Central memory CD8-positive, alpha-beta T cell (primary cell): ENCODE data around the gene AKAP8L.

ENCODE experiments used
- ATAC-seq: fragments of 150-1000 bp; cut with Tn5 transposase; replicated peaks from 2 replicates; pipeline ENCODE4 v1.10.0; 2022; ENCODE audit warnings: mild to moderate bottlenecking, moderate FRiP score, moderate number of reproducible peaks; ENCODE audit not compliant: poor library complexity, severe bottlenecking; ENCODE audit errors: extremely low read depth
- DNase-seq, 2 donors: peaks; one replicate each; pipeline ENCODE4 v3.0.0; 2021; ENCODE audit warnings: low spot score in 2 of 2
- H3K27ac Mint-ChIP-seq: one replicate; pipeline ENCODE4 v1.8.0; 2022; ENCODE audit warnings: low read depth, mild to moderate bottlenecking, moderate library complexity, mixed read lengths
- H3K27me3 Mint-ChIP-seq: one replicate; pipeline ENCODE4 v1.8.0; 2022; ENCODE audit warnings: mixed read lengths
- H3K36me3 Mint-ChIP-seq: one replicate; pipeline ENCODE4 v1.8.0; 2022; ENCODE audit warnings: mild to moderate bottlenecking, moderate library complexity, mixed read lengths; ENCODE audit not compliant: insufficient read depth
- H3K4me1 Mint-ChIP-seq: one replicate; pipeline ENCODE4 v1.8.0; 2022; ENCODE audit warnings: mixed read lengths
- H3K4me3 Mint-ChIP-seq: one replicate; pipeline ENCODE4 v1.8.0; 2022; ENCODE audit warnings: mild to moderate bottlenecking, moderate library complexity, mixed read lengths
- H3K9me3 Mint-ChIP-seq: one replicate; pipeline ENCODE4 v1.8.0; 2022; ENCODE audit warnings: mixed read lengths

Gene AKAP8L

GRCh38 chr19:15426485-15427349 is 7.9 kb upstream of the AKAP8L start:
- H3K4me3 Mint-ChIP-seq, result no peak overlapping the region
- no peaks in the 10 kb centered on the region for H3K27me3 Mint-ChIP-seq
- H3K4me1 Mint-ChIP-seq, result peaks cover 19% of the 10 kb centered on the region
- DNase-seq (no peak), ATAC-seq (no peak)
- H3K36me3 Mint-ChIP-seq, result peaks cover 15% of the 10 kb centered on the region
- H3K9me3 Mint-ChIP-seq, result no peaks in the 10 kb centered on the region
- H3K27ac Mint-ChIP-seq, result no peak overlapping the region

- peaks cover 9% of the 10 kb centered on the region for H3K4me1 Mint-ChIP-seq
- H3K9me3 Mint-ChIP-seq, result no peaks in the 10 kb centered on the region
- peaks cover 14% of the 10 kb centered on the region for H3K36me3 Mint-ChIP-seq
- no peak overlapping the region for H3K4me3 Mint-ChIP-seq
- ATAC-seq (no peak), DNase-seq (no peak)
- no peak overlapping the region for H3K27ac Mint-ChIP-seq
- no peaks in the 10 kb centered on the region for H3K27me3 Mint-ChIP-seq
Observed at GRCh38 chr19:15425321-15425950, 6.6 kb upstream of the AKAP8L start.

GRCh38 chr19:15424692-15425272 is 6.0 kb upstream of the AKAP8L start:
- DNase-seq, result no peak
- H3K9me3 Mint-ChIP-seq, result no peaks in the 10 kb centered on the region
- H3K36me3 Mint-ChIP-seq, result peaks cover 12% of the 10 kb centered on the region
- no peaks in the 10 kb centered on the region for H3K27me3 Mint-ChIP-seq
- peaks cover 10% of the 10 kb centered on the region for H3K4me1 Mint-ChIP-seq
- ATAC-seq, result no peak
- no peak overlapping the region for H3K27ac Mint-ChIP-seq
- no peak overlapping the region for H3K4me3 Mint-ChIP-seq

GRCh38 chr19:15424121-15424520 is 5.3 kb upstream of the AKAP8L start:
- H3K9me3 Mint-ChIP-seq, result no peaks in the 10 kb centered on the region
- no peak for DNase-seq
- no peak overlapping the region for H3K4me3 Mint-ChIP-seq
- H3K36me3 Mint-ChIP-seq, result peaks cover 13% of the 10 kb centered on the region
- H3K4me1 Mint-ChIP-seq, result peaks cover 16% of the 10 kb centered on the region
- ATAC-seq, result no peak
- H3K27ac Mint-ChIP-seq, result no peak overlapping the region
- no peaks in the 10 kb centered on the region for H3K27me3 Mint-ChIP-seq

DNA sequence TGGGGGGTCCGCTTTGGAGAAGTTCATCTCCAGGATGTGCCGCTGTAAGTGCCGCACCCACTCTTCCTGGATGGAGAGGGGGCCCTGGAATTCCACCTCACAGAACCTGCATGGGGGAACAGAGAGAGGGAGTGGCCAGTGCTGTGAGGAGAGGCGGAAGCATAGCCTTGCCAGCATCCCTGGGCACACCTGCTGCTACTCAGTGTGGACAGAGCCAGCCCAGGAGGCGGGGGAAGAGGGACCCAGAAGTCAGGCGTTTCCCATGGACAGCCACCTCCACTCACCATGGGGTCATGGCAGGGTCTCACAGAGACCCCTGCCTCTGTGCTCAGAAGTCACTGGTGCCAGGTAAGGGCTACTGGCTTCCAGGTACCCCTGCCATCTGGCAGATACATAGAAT is 4.3 kb upstream of the AKAP8L start:
- Mint-ChIP-seq H3K27me3 (no peaks in the 10 kb centered on the region), H3K4me3 (no peak overlapping the region), H3K27ac (no peak overlapping the region), H3K36me3 (peaks cover 15% of the 10 kb centered on the region), H3K9me3 (no peaks in the 10 kb centered on the region), H3K4me1 (peaks cover 25% of the 10 kb centered on the region)
- DNase-seq (no peak), ATAC-seq (no peak)

DNA sequence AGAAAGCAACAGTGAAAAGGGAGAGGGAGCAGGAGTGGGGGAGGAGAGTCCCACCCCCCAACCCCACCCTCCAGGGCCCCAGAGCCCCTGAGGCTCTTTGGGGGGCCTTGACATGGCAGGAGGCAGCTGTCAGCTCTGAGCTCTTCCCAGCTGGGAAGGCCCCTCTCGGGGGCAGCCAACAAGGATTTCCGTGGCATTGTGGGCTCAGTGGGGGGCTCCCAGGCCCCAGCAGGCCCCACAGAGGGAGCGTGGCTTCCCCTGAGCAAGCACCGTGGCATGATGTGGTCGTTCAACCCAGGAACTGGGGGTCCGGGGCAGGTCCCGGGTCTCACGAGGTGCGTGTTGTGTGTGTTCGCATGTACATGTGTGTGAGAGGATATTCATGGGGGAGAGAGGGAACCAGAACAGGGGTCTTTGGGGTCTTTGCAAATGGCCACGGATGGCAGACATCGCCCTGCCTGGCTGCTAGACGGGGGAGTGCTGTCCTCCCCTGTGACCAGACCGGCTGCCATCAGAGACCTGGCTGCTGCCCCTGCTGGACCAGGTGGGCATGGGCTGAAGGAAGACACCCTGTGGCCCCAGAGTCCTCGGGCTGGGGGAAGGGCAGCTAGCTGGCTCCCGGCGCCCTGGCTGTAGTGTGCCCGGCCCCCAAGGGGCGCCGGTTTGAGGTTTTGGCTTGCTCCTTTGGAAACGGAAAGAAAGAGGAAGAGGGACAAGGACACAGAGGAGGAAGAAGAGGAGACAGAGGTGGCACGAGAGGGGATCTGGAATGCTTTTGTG is 3.7 kb upstream of the AKAP8L start:
- peaks cover 15% of the 10 kb centered on the region for H3K36me3 Mint-ChIP-seq
- peaks cover 31% of the 10 kb centered on the region for H3K4me1 Mint-ChIP-seq
- no peak for ATAC-seq
- DNase-seq, result no peak
- no peaks in the 10 kb centered on the region for H3K27me3 Mint-ChIP-seq
- H3K27ac Mint-ChIP-seq, result no peak overlapping the region
- H3K9me3 Mint-ChIP-seq, result no peaks in the 10 kb centered on the region
- no peak overlapping the region for H3K4me3 Mint-ChIP-seq

DNA sequence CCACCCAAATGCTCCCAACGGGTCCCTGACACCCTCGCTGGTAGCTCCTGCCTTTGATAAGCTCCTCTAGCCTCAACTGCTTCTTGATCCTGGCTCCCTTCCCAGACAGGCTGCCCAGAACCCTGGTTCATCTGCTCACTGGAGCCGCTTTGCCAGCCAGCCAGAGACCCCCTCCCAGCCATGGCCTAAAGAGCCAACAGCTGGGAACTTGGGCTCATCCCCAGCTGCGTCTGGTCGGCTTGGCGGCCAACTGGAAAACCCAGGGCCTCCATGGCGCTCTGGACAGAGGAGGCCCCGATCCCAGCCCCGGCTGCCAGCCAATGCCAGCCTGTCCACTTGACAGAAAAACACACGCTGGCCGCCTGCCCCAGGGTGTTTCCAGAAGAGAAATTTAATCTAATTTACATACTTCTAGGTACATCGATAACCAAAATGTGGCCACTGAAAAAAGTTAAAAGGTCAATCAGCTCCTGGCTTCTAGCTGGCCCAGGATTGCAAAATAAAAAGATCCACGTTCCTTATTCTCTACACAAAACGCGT is 3.0 kb upstream of the AKAP8L start:
- DNase-seq (no peak), ATAC-seq (no peak)
- no peak overlapping the region for H3K4me3 Mint-ChIP-seq
- H3K9me3 Mint-ChIP-seq, result no peaks in the 10 kb centered on the region
- no peaks in the 10 kb centered on the region for H3K27me3 Mint-ChIP-seq
- peaks cover 33% of the 10 kb centered on the region for H3K4me1 Mint-ChIP-seq
- peaks cover 15% of the 10 kb centered on the region for H3K36me3 Mint-ChIP-seq
- no peak overlapping the region for H3K27ac Mint-ChIP-seq

DNA sequence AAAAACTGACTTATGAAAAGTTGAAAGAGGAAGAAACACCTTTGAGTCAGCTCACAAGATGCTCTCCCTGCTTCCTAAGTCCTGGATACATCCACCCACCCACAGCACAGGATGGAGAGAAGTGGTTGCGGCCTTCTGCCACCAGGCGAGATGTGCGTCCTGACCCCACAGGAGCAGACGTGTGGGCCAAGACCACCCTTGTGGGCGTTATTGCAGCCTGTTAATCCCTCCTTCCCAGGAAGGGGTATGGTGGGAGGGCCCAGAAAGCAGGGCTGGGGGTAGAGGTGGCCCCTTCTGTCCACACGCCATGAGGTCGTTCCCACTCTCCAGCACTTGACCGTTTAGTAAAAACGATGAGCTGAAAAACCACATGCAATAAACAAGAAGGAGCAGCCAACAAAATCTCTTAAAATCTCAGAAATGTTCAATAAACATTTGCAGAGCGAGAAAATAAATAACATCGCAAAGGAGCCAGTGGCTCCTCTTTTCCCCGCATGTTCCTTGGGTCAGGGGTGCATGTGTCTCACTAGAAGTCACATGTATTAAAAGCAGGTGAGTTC is 2.4 kb upstream of the AKAP8L start:
- Mint-ChIP-seq H3K9me3 (no peaks in the 10 kb centered on the region), H3K27me3 (no peaks in the 10 kb centered on the region), H3K4me1 (peaks cover 39% of the 10 kb centered on the region), H3K36me3 (peaks cover 15% of the 10 kb centered on the region), H3K4me3 (no peak overlapping the region), H3K27ac (no peak overlapping the region)
- ATAC-seq (no peak), DNase-seq (no peak)

DNA sequence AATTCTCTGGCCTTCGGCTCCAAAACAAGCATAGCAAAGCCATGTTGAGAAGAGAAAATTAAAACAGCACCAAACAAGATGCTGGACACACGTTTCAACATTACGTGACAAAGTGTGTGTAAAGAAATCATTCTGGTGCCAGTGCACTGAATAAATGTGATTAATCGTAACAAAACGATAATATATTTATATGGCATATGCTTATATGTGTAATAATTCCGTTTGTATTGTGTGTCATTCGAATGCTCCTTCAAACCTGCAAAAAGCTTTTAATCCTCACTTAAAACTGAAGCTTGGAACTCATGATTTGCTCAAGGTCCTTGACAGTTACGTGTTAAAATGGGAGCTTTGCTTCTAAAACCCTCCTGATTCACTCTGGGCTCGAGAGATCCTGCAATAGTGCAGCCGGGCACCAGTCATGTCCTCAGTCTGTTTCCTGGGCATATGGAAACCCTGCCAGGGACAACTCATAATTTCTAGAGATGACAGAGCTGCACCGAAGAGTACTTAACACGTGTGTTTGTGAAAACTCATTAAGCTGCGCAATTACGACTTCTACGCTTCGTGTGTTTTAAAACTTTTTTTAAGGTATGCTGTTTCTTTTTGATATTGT is 731 bp upstream of the AKAP8L start:
- Mint-ChIP-seq H3K27me3 (no peaks in the 10 kb centered on the region), H3K4me3 (peak overlapping the region; percentile 94), H3K36me3 (peaks cover 17% of the 10 kb centered on the region), H3K27ac (peak overlapping the region; percentile 92), H3K4me1 (peaks cover 48% of the 10 kb centered on the region), H3K9me3 (no peaks in the 10 kb centered on the region)
- ATAC-seq (no peak), DNase-seq (no peak)

DNA sequence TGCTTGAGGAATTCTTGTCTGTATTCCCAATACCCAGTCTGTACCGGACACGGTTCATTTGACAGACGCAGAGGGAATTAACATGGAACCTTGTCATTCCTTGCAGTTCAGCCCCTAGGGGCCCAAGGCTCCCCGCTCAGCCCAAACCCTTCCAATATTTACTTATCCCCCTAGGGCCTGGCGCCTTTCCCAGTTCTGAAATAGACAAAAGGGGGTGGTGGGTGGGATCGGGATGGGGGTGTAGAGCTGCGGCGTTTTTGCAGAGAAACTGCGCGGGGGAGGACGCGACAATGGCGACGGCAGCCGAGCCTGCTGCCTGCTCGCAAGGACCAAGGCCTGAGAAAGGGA is 583 bp downstream of the AKAP8L start:
- H3K27me3 Mint-ChIP-seq, result no peaks in the 10 kb centered on the region
- H3K4me3 Mint-ChIP-seq, result peak overlapping the region; percentile 94
- DNase-seq, result no peak
- H3K36me3 Mint-ChIP-seq, result peaks cover 19% of the 10 kb centered on the region
- ATAC-seq, result no peak
- no peaks in the 10 kb centered on the region for H3K9me3 Mint-ChIP-seq
- peaks cover 48% of the 10 kb centered on the region for H3K4me1 Mint-ChIP-seq
- peak overlapping the region; percentile 92 for H3K27ac Mint-ChIP-seq

- Mint-ChIP-seq H3K4me1 (peaks cover 53% of the 10 kb centered on the region), H3K4me3 (peak overlapping the region; percentile 94), H3K27ac (peak overlapping the region; percentile 92), H3K9me3 (no peaks in the 10 kb centered on the region), H3K36me3 (peaks cover 15% of the 10 kb centered on the region), H3K27me3 (no peaks in the 10 kb centered on the region)
- DNase-seq (no peak), ATAC-seq (no peak)
Observed at GRCh38 chr19:15417699-15418098, 1.1 kb downstream of the AKAP8L start.

GRCh38 chr19:15412832-15413231 is 6.0 kb downstream of the AKAP8L start:
- ATAC-seq (no peak), DNase-seq (no peak)
- no peaks in the 10 kb centered on the region for H3K27me3 Mint-ChIP-seq
- H3K27ac Mint-ChIP-seq, result no peak overlapping the region
- no peaks in the 10 kb centered on the region for H3K9me3 Mint-ChIP-seq
- H3K36me3 Mint-ChIP-seq, result peaks cover 16% of the 10 kb centered on the region
- H3K4me3 Mint-ChIP-seq, result no peak overlapping the region
- H3K4me1 Mint-ChIP-seq, result peaks cover 35% of the 10 kb centered on the region
